HEK293 (cell line): ENCODE data around the gene ACSL3.

Experiments used
- CTCF ChIA-PET: fragments of 350-600 bp; formaldehyde crosslinking; extraction: SDS; loops from one replicate; lab custom pipeline; 2021; ENCODE audit warnings: antibody characterized with exemption; lab: Yijun Ruan, JAX
- POLR2A ChIA-PET: fragments of 300-600 bp; formaldehyde crosslinking; extraction: SDS; loops from one replicate; lab custom pipeline; 2020; ENCODE audit warnings: antibody characterized with exemption, inconsistent platforms; lab: Yijun Ruan, JAX
- H3K27ac ChIP-seq: fragments of 200-500 bp; sonication (Bioruptor generic); 2 replicates; pipeline ENCODE4 v1.5.1; 2014; ENCODE audit warnings: low read depth, low read length, control low read depth, inconsistent platforms; ENCODE audit errors: extremely low read depth
- H3K36me3 ChIP-seq, 2 experiments: fragments of 200-500 bp in 1 of 2; sonication (Bioruptor generic) in 1 of 2; 1 replicate in 1 of 2; 2 replicates in 1 of 2; pipeline ENCODE4 v1.5.1; 2014 to 2017; ENCODE audit warnings: inconsistent platforms in 2 of 2, low read length in 2 of 2; ENCODE audit not compliant: control insufficient read depth in 2 of 2, insufficient read depth in 1 of 2
- H3K4me1 ChIP-seq: fragments of 200-500 bp; sonication (Bioruptor generic); 2 replicates; pipeline ENCODE4 v1.5.1; 2014; ENCODE audit warnings: mild to moderate bottlenecking, low read length, inconsistent platforms; ENCODE audit not compliant: control insufficient read depth, insufficient read depth
- H3K4me3 ChIP-seq: 2 replicates; pipeline ENCODE4 v1.5.1; 2011; ENCODE audit warnings: low read depth, mild to moderate bottlenecking, control low read depth, low read length, moderate library complexity
- H3K9me3 ChIP-seq: fragments of 200-500 bp; sonication (Bioruptor generic); 2 replicates; pipeline ENCODE4 v1.5.1; 2014; ENCODE audit warnings: low read depth, low read length, inconsistent platforms; ENCODE audit not compliant: control insufficient read depth, insufficient read depth
- GLIS1 ChIP-seq: fragments of 450-650 bp; formaldehyde crosslinking; IDR thresholded peaks from 2 replicates; pipeline ENCODE4 v1.5.1; 2016; ENCODE audit warnings: missing biosample characterization, missing genetic modification characterization
- PRDM10 ChIP-seq: fragments of 450-650 bp; formaldehyde crosslinking; IDR thresholded peaks from 2 replicates; pipeline ENCODE4 v1.5.1; 2016; ENCODE audit warnings: missing biosample characterization, missing genetic modification characterization
- SCRT1 ChIP-seq: fragments of 450-650 bp; formaldehyde crosslinking; IDR thresholded peaks from 2 replicates; pipeline ENCODE4 v1.5.1; 2016; ENCODE audit warnings: missing biosample characterization, missing genetic modification characterization, borderline replicate concordance
- SP3 ChIP-seq: fragments of 450-650 bp; formaldehyde crosslinking; IDR thresholded peaks from 2 replicates; pipeline ENCODE4 v1.5.1; 2016; ENCODE audit warnings: missing biosample characterization, missing genetic modification characterization
- ZBTB7A ChIP-seq: fragments of 450-650 bp; formaldehyde crosslinking; IDR thresholded peaks from 2 replicates; pipeline ENCODE4 v1.5.1; 2016; ENCODE audit warnings: low read depth, missing biosample characterization, missing genetic modification characterization
- ZFP3 ChIP-seq: fragments of 450-650 bp; formaldehyde crosslinking; IDR thresholded peaks from 2 replicates; pipeline ENCODE4 v1.5.1; 2016; ENCODE audit warnings: low read depth, missing biosample characterization, missing genetic modification characterization
- ZNF114 ChIP-seq: fragments of 450-650 bp; formaldehyde crosslinking; IDR thresholded peaks from 2 replicates; pipeline ENCODE4 v1.5.0; 2017; ENCODE audit warnings: missing biosample characterization, missing genetic modification characterization
- ZNF19 ChIP-seq: fragments of 450-650 bp; formaldehyde crosslinking; IDR thresholded peaks from 2 replicates; pipeline ENCODE4; 2016; ENCODE audit warnings: missing biosample characterization, missing genetic modification characterization, low read depth
- ZNF398 ChIP-seq: fragments of 450-650 bp; formaldehyde crosslinking; IDR thresholded peaks from 2 replicates; pipeline ENCODE4 v1.5.1; 2017; ENCODE audit warnings: missing biosample characterization, missing genetic modification characterization
- ZNF426 ChIP-seq: fragments of 450-650 bp; formaldehyde crosslinking; IDR thresholded peaks from 2 replicates; pipeline ENCODE4 v1.5.1; 2017; ENCODE audit warnings: missing biosample characterization, missing genetic modification characterization, mild to moderate bottlenecking, inconsistent platforms, moderate library complexity
- ZNF624 ChIP-seq: fragments of 450-650 bp; formaldehyde crosslinking; IDR thresholded peaks from 2 replicates; pipeline ENCODE4 v1.5.1; 2017; ENCODE audit warnings: missing biosample characterization, missing genetic modification characterization
- ZNF629 ChIP-seq: fragments of 450-650 bp; formaldehyde crosslinking; IDR thresholded peaks from 2 replicates; pipeline ENCODE4 v1.5.1; 2017; ENCODE audit warnings: missing biosample characterization, missing genetic modification characterization
- ZNF654 ChIP-seq: fragments of 450-650 bp; formaldehyde crosslinking; IDR thresholded peaks from 2 replicates; pipeline ENCODE4 v1.5.1; 2016; ENCODE audit warnings: low read depth, missing biosample characterization, missing genetic modification characterization
- ZNF707 ChIP-seq: fragments of 450-650 bp; formaldehyde crosslinking; IDR thresholded peaks from 2 replicates; pipeline ENCODE4 v1.5.1; 2016; ENCODE audit warnings: missing biosample characterization, missing genetic modification characterization
- ZSCAN30 ChIP-seq: fragments of 450-650 bp; IDR thresholded peaks from 2 replicates; pipeline ENCODE4 v1.5.1; 2018; ENCODE audit warnings: missing biosample characterization, mild to moderate bottlenecking, missing genetic modification characterization, moderate library complexity
- TF ChIP-seq, protein P1 (sequence below): fragments of 450-650 bp; formaldehyde crosslinking; IDR thresholded peaks from 2 replicates; pipeline ENCODE4; 2016; ENCODE audit warnings: missing biosample characterization, missing genetic modification characterization

ACSL3 gene

DNA sequence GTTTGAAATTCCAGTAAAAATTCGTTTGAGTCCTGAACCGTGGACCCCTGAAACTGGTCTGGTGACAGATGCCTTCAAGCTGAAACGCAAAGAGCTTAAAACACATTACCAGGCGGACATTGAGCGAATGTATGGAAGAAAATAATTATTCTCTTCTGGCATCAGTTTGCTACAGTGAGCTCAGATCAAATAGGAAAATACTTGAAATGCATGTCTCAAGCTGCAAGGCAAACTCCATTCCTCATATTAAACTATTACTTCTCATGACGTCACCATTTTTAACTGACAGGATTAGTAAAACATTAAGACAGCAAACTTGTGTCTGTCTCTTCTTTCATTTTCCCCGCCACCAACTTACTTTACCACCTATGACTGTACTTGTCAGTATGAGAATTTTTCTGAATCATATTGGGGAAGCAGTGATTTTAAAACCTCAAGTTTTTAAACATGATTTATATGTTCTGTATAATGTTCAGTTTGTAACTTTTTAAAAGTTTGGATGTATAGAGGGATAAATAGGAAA, 80.7 kb downstream of the ACSL3 start (continued):
- TF ChIP-seq, protein P1, sequence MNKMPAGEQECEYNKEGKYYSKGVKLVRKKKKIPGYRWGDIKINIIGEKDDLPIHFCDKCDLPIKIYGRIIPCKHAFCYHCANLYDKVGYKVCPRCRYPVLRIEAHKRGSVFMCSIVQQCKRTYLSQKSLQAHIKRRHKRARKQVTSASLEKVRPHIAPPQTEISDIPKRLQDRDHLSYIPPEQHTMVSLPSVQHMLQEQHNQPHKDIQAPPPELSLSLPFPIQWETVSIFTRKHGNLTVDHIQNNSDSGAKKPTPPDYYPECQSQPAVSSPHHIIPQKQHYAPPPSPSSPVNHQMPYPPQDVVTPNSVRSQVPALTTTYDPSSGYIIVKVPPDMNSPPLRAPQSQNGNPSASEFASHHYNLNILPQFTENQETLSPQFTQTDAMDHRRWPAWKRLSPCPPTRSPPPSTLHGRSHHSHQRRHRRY (tag by site-specific recombination), result no peak
- TF ChIP-seq ZNF398, result no peak
- no peak for TF ChIP-seq GLIS1 (tag by site-specific recombination)
- TF ChIP-seq SP3 (tag by site-specific recombination), result no peak
- no peak for TF ChIP-seq ZNF19
- no peak for TF ChIP-seq ZNF624 (tag by site-specific recombination)
- TF ChIP-seq, all 188 proteins: peak for 0

GRCh38 chr2:222942561-222942960, 81.7 kb downstream of the ACSL3 start:
- Histone ChIP-seq H3K9me3 (no peaks in the 10 kb centered on the region), H3K4me3 (no peak overlapping the region), H3K4me1 (no peaks in the 10 kb centered on the region), H3K36me3 (peaks cover 18 to 19% of the 10 kb centered on the region in 2 experiments), H3K27ac (no peak overlapping the region)
- TF ChIP-seq PRDM10 (tag by site-specific recombination) (no peak), ZFP3 (tag by site-specific recombination) (no peak), ZNF707 (no peak), ZNF629 (tag by site-specific recombination) (no peak), SCRT1 (tag by site-specific recombination) (no peak), ZSCAN30 (tag by site-specific recombination) (no peak), ZNF114 (tag by site-specific recombination) (no peak), ZNF654 (no peak), ZBTB7A (tag by site-specific recombination) (no peak)
- ChIA-PET POLR2A (no interaction called here), CTCF (no interaction called here)

GRCh38 chr2:222942977-222943376, 82.1 kb downstream of the ACSL3 start:
- no peak for TF ChIP-seq ZNF426 (tag by site-specific recombination)
- TF ChIP-seq GLIS1 (tag by site-specific recombination), result no peak
- CTCF ChIA-PET, result no interaction called here
- Histone ChIP-seq H3K9me3 (no peaks in the 10 kb centered on the region), H3K4me1 (no peaks in the 10 kb centered on the region), H3K36me3 (peaks cover 14 to 18% of the 10 kb centered on the region in 2 experiments), H3K4me3 (no peak overlapping the region), H3K27ac (no peak overlapping the region)
- POLR2A ChIA-PET, result no interaction called here
